ENCODE measurements around the gene PDCD4.
"Not testable (repeated sequence)": the region's sequence is repeated elsewhere in the genome, so short reads cannot be mapped to it uniquely, and the experiment has no call there.

PDCD4 gene

DNA sequence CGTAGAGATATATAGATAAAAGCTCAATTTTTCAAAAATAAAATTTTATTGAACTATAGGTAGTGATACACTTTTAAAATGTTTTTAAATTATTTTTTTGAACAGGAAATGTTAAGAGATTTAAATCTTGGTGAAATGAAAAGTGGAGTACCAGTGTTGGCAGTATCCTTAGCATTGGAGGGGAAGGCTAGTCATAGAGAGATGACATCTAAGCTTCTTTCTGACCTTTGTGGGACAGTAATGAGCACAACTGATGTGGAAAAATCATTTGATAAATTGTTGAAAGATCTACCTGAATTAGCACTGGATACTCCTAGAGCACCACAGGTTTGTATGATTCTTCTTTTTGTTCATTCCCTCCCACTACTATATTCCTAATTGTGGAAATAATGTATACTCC lies 15.8 kb downstream of the PDCD4 start:
- DNase-seq: no peak

- DNase-seq: no peak
Observed at GRCh38 chr10:110892602-110893288, 21.0 kb downstream of the PDCD4 start.

- no peak for DNase-seq
Observed at GRCh38 chr10:110893559-110894179, 21.9 kb downstream of the PDCD4 start.

DNA sequence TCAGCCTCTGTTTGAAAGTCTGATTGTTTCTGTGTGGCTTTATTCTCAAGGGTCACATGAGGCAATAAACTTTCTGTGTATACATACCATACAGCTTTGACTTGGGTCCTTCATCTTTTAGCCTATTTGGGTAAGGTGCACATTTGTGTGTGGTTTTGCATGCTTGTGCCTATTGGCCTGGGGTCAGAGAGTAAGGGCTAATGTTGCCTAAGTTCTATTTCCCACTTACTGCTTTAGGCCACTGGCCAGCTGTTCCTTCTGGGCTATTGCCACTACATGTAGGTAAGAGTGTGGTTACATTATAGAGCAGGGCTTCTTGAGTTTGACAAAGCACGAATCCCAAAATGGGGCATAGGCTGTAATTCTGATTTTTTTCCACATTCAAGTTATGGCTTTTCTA lies 25.5 kb downstream of the PDCD4 start:
- no peak for DNase-seq

- no peak for DNase-seq
Observed at GRCh38 chr10:110898391-110898790, 26.7 kb downstream of the PDCD4 start.

- no peak for DNase-seq
Observed at GRCh38 chr10:110900983-110901382, 29.3 kb downstream of the PDCD4 start.

DNA sequence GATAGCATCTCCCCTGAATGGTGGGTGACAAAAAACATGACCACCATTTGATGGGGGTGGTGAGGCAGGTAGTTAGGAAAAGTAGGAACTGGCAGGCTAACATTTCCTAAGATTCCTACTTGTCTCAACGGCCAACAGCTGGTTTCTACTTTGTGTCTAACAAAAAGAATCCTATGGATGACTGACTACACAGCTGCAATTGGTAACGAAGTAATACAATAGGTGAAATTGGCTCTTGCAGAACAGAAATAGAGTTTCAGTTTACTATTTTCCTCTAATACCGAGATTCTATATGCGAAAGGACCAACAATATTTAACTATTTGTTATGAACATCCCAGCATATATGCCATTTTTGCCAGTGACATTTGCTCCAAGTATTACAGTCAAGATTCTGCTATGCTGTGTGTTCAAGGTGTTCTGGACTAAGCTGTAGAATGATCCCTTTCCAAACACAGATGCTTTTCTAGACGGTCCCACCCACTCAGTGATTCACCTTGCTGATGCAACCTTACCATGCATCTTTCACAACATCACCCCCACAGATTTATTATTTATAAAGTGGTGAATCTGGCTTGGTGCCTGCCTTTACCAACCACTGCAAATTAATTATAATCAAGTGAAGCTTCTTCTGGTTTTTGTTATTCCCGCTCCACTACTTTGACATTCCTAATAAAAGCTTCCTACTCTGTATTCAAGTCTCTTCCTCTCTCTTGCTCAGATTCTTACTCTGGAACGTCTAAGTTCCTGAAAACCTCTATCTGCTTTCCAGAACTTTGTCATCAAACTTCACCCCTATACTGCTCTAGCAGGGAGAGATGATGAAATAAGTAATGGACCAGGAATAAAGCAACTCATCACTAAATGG lies 30.5 kb downstream of the PDCD4 start:
- DNase-seq: peak; percentile 40 to 51

DNA sequence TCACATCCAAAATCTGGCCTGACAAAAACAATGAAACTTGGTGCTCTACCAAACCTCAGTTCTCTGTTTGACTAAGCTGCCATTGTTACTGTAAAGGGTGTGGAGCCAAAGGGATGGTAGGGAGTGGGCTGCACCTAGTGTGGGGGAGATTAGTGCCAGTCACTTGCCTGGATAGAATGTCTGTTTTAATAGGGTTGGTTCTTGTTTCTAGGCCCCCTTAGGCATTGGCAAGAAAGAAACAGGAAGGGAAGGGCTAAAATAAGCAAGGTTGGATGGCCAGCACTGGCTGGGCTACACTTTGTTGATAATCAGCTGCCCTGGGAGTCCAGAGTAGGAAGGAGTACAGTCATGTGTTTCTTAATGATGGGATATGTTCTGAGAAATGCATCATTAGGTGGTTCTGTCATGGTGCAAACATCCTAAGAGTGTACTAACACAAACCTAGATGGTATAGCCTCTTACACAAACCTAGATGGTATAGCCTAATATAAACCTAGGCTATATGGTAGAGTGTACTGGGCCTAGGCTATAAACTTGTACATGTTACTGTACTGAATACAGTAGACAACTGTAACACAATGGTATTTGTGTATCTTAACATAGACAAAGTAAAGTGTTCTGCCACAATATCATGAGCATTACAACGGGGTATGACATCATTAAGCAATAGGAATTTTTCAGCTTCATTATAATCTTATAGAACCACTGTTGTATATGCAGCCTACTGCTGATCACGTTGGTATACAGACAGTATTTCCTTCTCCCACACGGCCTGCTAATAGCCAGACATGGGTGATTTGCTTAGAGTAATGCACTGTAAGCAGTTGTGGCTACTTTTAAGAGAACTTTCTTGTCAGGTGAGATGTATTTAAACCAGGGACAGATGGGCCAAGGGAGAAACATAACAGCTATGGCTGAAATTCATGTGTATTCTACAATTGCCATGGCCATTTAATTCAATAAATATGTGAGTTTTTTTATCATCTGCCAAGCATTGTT lies 31.9 kb downstream of the PDCD4 start:
- DNase-seq: no peak

- no peak for DNase-seq
Observed at GRCh38 chr10:110910138-110910537, 38.4 kb downstream of the PDCD4 start.

DNA sequence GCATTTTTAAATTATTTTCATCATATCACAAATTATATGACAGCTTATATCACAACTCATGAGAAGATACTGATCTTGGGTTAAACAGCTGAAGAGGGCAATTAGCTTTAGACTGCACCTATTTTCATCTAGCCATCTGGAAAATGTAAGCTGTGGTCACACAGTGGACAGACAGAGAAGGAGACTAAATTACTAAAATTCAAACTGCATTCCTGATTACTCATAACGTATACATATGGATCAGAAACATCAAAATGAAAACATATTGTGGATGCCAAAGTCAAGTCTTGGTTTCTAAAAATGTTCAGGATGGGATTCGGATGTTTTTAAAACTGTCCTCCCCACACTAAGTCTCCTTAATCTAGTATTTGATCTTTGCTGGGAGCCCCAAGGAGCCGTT lies 40.6 kb downstream of the PDCD4 start:
- DNase-seq: no peak

GRCh38 chr10:110914431-110914830 lies 42.7 kb downstream of the PDCD4 start:
- DNase-seq: no peak

GRCh38 chr10:110915035-110915434 lies 43.3 kb downstream of the PDCD4 start:
- DNase-seq: no peak

DNA sequence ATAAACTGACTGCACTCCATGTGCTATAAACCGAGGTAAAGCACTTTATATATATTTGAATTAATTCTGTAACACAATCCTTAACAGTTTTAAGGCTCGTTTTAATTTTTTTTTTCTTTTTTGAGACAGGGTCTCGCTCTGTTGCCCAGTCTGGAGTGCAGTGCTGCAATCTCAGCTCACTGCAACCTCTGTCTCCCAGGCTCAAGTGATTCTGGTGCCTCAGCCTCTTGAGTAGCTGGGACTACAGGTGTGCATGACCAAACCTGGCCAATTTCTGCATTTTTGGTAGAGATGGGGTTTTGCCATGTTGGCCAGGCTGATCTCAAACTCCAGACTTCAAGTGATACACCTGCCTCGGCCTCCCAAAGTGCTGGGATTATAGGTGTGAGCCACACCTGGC lies 43.9 kb downstream of the PDCD4 start:
- DNase-seq: not testable (repeated sequence)

- DNase-seq: no peak
Observed at GRCh38 chr10:110916554-110917346, 45.0 kb downstream of the PDCD4 start.

DNA sequence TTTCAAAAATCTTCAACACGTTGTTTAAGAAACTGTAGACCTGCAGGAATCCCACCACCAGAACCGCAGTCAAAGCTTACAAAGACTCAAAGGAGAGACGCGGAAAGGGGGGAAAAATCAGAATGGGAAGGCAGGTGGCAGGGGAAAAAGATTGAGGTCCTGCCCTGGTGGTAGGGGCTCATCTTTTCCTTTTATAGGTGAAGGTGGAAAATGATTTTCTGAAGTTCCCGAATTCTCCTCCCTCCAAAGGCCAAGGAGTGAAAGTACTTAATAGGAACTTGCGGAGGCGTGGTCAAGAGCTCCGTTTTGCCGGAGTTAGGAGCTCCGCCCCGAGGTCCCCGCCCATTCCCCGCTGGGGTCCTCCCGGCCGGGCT lies 46.5 kb downstream of the PDCD4 start:
- DNase-seq: peak; percentile 77 to 81

DNA sequence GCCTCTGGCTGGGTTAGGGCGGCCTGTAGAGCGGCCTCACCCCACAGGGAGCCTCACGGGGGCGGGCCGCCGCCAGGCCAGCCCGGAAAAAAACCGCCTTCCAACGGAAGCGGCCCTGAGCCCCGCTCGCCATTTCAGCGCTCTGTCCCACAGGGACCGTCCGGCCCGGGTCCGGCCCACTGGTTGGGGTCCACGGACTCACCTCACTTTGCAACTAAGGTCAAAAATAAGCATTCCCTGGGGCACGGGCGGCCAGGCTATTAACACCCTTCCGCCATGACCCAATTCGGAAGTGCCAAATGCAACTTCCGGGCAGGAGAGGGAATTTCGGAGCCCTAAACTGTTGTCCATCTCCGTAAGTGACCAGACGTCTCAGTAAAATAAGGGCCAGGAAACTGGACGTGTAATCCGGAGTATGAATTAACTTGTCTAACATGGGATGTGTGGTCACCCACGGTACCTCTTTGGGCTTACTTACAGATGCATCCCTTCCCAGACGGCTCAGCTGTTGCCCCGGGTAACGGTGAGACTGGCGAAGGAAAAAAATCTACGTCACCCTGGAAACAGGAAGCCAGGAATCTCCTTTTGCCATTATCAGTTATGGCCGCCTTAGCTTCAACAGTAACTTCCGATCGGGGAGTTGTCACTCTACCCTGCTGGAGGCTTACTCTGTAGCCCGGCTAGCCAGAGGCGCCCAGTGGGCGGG lies 47.1 kb downstream of the PDCD4 start, which contains the start of gene BBIP1:
Gene BBIP1 (minus strand): TSS at position 538 of the 706 bp plus-strand sequence. CDS start 1,023 bp downstream, outside the sequence.
- no peak for DNase-seq

- peak; percentile 97 to 99 for DNase-seq
Observed at GRCh38 chr10:110919349-110919931, 47.7 kb downstream of the PDCD4 start, which contains the start of gene SHOC2. Gene SHOC2 (plus strand): TSS chr10:110919604. CDS start chr10:110964359, 44,755 bp downstream.

GRCh38 chr10:110919971-110920881 lies 48.5 kb downstream of the PDCD4 start:
- peak in 1 of 2 donors; percentile 10 for DNase-seq

GRCh38 chr10:110923856-110924493 lies 52.2 kb downstream of the PDCD4 start:
- no peak for DNase-seq
